Right ventricle myocardium superior (tissue), 1 donor: ENCODE results near the gene FLCN. TPM values are rescaled to one million over a fixed set of nuclear protein-coding genes. Genes with fewer than 3 reads are reported as not detected.

Source experiments
- total RNA-seq: library from RNA; stranded (reverse); fragmentation: NEBNext Ultra II Directional; extraction: Animal tissue kit (Norgen Biotek cat#: 25700); gene quantifications from one replicate; pipeline ENCODE4 v1.2.1, GENCODE V29; 2021
- donor health status: DM: no; HTN: yes; CAD: no; lungs with severe emphysema.

FLCN gene
- total RNA-seq, 1 donor from 2014 or later: 52.3 TPM

Other genes starting within 250 kb of the FLCN start
- gene MPRIP, start 194.7 kb downstream of the FLCN start, total RNA-seq: 280 TPM
- gene PLD6, start 30.8 kb downstream of the FLCN start, total RNA-seq: 10.2 TPM
- gene COPS3, start 44.1 kb upstream of the FLCN start, total RNA-seq: 72.9 TPM
- 8.5 TPM for gene NT5M, start 66.2 kb upstream of the FLCN start, total RNA-seq
- 37.5 TPM for gene MED9, start 239.8 kb upstream of the FLCN start, total RNA-seq